Kidney (tissue), 14 donors: ENCODE measurements around the gene LIN37. TPM values are rescaled to one million over a fixed set of nuclear protein-coding genes. Genes with fewer than 3 reads are reported as not detected.
"Not testable (repeated sequence)": the region's sequence is repeated elsewhere in the genome, so short reads cannot be mapped to it uniquely, and the experiment has no call there.

Experiments
- DNase-seq, 5 donors: peaks; one replicate each; pipeline ENCODE4 v3.0.0-alpha.2; 2013 to 2020
- FAIRE-seq: peaks from 2 replicates; lab custom pipeline; 2012; peaks lifted over from hg19 to GRCh38; lab: Jason Lieb, UNC
- H3K27ac ChIP-seq, 2 donors: one replicate each; pipeline ENCODE4 v1.7.0; 2013; ENCODE audit warnings: low read depth in 2 of 2, low read length in 2 of 2, inconsistent platforms in 1 of 2
- H3K27me3 ChIP-seq: one replicate; pipeline ENCODE4 v1.7.1; 2013; ENCODE audit warnings: low read length, inconsistent platforms; ENCODE audit not compliant: control insufficient read depth, insufficient read depth
- H3K36me3 ChIP-seq, 3 donors: one replicate each; pipeline versions ENCODE4 v1.7.0 to v1.7.1; 2013; ENCODE audit warnings: low read length in 3 of 3, control low read depth in 1 of 3, inconsistent platforms in 1 of 3; ENCODE audit not compliant: insufficient read depth in 3 of 3, control insufficient read depth in 2 of 3
- H3K4me1 ChIP-seq, 3 donors: one replicate each; pipeline versions ENCODE4 v1.7.0 to v1.7.1; 2013; ENCODE audit warnings: low read length in 3 of 3, inconsistent platforms in 1 of 3, low read depth in 1 of 3; ENCODE audit not compliant: control insufficient read depth in 2 of 3, insufficient read depth in 2 of 3
- H3K4me3 ChIP-seq, 3 donors: one replicate each; pipeline versions ENCODE4 v1.7.0 to v1.8.1; 2013; ENCODE audit warnings: low read length in 3 of 3, control low read depth in 1 of 3, inconsistent platforms in 1 of 3
- H3K9ac ChIP-seq, 3 donors: one replicate each; pipeline versions ENCODE4 v1.7.0 to v1.7.1; 2013; ENCODE audit warnings: low read length in 3 of 3, control low read depth in 1 of 3, inconsistent platforms in 1 of 3
- H3K9me3 ChIP-seq, 3 donors: one replicate each; pipeline versions ENCODE4 v1.7.0 to v1.7.1; 2013; ENCODE audit warnings: low read length in 3 of 3, control low read depth in 1 of 3, inconsistent platforms in 1 of 3; ENCODE audit not compliant: control insufficient read depth in 2 of 3, insufficient read depth in 1 of 3
- intact Hi-C: fragments of 100-400 bp; cut with DNase I; formaldehyde crosslinking; loops from one replicate; pipeline ENCODE4 v1.11.1; 2022
- polyA plus RNA-seq: library from polyadenylated mRNA; stranded (reverse); fragments of 350-450 nt; fragmentation: Illumina TruSeq; extraction: RNeasy Lipid Tissue Mini Kit (QIAGEN cat#74804); gene quantifications from one replicate; pipeline ENCODE4 v1.2.3, GENCODE V29; 2014; ENCODE audit warnings: low read depth, low replicate concordance; ENCODE audit not compliant: insufficient read depth
- total RNA-seq: library from RNA; stranded (reverse); fragmentation: NEBNext Ultra II Directional; extraction: Animal tissue kit (Norgen Biotek cat#: 25700); gene quantifications from one replicate; pipeline ENCODE4 v1.2.1, GENCODE V29; 2021
- TF ChIP-seq, protein P1 (sequence below): IDR thresholded peaks from 3 replicates; pipeline ENCODE4 v1.5.1; 2012; ENCODE audit warnings: mild to moderate bottlenecking, moderate library complexity, borderline replicate concordance; ENCODE audit not compliant: insufficient read depth; ENCODE audit errors: extremely low read depth
- donor health status: control.
- donor health status: control.
- donor health status: control.
- donor health status: control.
- donor health status: control.
- donor health status: DM: yes; HTN: yes; CAD: no.
- donor health status: Normal renal cell carcinoma (clear cell type).

LIN37 gene
- total and polyA plus RNA-seq, 2 donors from 2014 or later = 11.2 to 11.4 TPM

DNA sequence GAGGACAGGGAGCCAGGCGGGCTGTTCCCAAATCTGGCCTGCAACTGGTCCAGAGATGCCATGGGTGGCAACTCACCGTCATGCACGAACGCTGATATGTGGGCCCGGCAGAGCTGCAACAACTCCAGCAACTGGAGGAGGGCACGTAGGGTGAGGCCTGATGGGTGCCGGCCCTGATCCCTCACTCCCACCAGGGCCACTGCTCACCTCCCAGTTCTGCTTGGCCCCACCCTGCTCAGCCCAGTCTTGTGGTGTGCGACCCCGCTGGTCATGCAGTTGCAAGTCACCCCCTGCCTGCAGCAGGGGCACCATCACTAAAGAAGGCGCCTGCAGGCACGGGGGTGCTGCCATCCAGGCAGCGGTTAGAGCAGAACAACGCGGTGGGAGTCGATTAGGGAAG, 43.9 kb downstream of the LIN37 start:
- H3K9me3 ChIP-seq = no peaks in the 10 kb centered on the region
- H3K36me3 ChIP-seq = no peaks in the 10 kb centered on the region
- DNase-seq = peak in 1 of 5 donors; percentile 69
- no peak overlapping the region for H3K4me3 ChIP-seq
- H3K4me1 ChIP-seq = no peaks in the 10 kb centered on the region
- no peak overlapping the region for H3K27ac ChIP-seq
- H3K27me3 ChIP-seq = peaks cover 2% of the 10 kb centered on the region
- H3K9ac ChIP-seq = no peak overlapping the region
- intact Hi-C loops = no loop called here
- FAIRE-seq = no peak
- TF ChIP-seq, protein P1, sequence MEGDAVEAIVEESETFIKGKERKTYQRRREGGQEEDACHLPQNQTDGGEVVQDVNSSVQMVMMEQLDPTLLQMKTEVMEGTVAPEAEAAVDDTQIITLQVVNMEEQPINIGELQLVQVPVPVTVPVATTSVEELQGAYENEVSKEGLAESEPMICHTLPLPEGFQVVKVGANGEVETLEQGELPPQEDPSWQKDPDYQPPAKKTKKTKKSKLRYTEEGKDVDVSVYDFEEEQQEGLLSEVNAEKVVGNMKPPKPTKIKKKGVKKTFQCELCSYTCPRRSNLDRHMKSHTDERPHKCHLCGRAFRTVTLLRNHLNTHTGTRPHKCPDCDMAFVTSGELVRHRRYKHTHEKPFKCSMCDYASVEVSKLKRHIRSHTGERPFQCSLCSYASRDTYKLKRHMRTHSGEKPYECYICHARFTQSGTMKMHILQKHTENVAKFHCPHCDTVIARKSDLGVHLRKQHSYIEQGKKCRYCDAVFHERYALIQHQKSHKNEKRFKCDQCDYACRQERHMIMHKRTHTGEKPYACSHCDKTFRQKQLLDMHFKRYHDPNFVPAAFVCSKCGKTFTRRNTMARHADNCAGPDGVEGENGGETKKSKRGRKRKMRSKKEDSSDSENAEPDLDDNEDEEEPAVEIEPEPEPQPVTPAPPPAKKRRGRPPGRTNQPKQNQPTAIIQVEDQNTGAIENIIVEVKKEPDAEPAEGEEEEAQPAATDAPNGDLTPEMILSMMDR = no peak

DNA sequence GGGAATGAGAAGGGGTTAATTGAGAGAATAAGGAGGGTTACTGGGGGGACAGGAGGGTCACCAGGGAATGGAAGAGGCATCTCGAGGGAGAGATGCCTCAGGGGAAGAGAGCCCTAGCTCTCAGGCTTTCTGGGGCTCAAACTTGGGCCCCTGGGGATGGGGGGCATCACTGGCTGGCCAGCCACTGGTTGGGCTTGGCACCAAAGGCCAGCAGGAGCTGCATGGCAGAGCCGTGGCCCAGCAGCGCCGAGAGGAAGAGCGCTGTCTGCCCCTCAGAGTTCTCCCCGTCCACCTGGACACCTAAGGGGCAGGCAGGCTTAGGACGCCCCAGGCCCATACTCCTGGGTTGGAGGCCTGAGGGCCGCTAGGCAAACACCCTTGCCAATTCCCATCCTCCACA, 44.5 kb downstream of the LIN37 start:
- Histone ChIP-seq H3K9me3 (no peaks in the 10 kb centered on the region), H3K27ac (no peak overlapping the region), H3K4me1 (no peaks in the 10 kb centered on the region), H3K9ac (no peak overlapping the region), H3K36me3 (no peaks in the 10 kb centered on the region), H3K4me3 (no peak overlapping the region), H3K27me3 (peaks cover 2% of the 10 kb centered on the region)
- TF ChIP-seq, protein P1 = no peak
- FAIRE-seq (no peak), DNase-seq (no peak)
- intact Hi-C loops = no loop called here

DNA sequence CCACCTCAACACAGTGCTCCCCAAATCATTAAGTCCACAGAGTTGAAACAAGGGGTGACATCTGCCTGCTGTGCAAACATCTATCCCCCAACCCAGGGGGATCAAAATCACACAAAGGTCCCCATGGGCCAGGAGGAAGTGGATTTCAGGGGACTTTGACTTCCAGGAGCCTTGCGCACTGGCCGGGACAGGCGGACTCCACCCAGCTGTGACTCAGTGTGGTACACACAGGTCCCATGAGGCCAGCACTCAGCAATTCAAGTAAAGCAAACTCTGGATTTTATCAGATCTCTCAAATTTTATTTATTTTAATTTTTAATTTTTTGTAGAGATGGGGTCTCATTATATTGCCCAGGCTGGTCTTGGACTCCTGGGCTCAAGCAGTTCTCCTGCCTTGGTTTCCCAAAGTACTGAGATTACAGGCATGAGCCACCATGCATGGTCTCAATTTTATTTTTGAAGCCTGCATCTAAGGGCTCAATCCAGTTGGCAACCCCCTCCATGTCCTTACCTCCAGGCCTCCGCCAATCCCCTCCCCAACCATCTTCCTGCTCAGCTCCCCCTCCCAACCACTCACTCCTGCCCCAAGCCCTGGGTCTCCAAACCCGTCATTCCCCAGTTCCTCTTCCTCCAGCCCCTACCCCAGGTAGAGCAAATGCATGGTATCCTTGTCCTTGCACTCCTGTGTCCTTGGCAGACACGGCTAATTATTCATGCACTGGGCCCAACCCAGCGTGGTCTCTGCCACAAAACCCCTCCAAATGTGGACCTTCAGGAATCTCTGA, 45.2 kb downstream of the LIN37 start:
- Histone ChIP-seq H3K9ac (no peak overlapping the region), H3K4me1 (no peaks in the 10 kb centered on the region), H3K4me3 (no peak overlapping the region), H3K36me3 (no peaks in the 10 kb centered on the region), H3K27me3 (peaks cover 2% of the 10 kb centered on the region), H3K27ac (no peak overlapping the region), H3K9me3 (no peaks in the 10 kb centered on the region)
- TF ChIP-seq, protein P1 = no peak
- intact Hi-C loops = no loop called here
- DNase-seq (no peak), FAIRE-seq (no peak)

DNA sequence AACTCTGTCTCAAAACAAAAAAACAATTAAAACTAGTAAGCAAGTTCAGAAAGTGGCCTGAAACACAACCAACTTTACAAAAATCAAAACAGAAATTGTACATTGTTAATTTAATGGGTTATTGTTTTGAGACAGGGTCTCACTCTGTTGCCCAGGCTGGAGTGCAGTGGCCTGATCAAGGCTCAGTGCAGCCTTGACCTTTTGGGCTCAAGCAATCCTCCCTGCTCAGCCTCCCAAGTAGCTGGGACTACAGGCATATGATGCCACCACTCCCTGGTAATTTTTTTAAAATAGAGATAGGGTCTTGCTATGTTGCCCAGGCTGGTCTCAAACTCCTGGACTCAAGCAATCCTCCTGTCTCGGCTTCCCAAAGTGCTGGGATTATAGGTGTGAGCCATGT, 47.2 kb downstream of the LIN37 start:
- H3K4me3 ChIP-seq, H3K27ac ChIP-seq, H3K27me3 ChIP-seq, H3K9ac ChIP-seq, intact Hi-C loops, H3K36me3 ChIP-seq, FAIRE-seq, H3K4me1 ChIP-seq, DNase-seq, H3K9me3 ChIP-seq: not testable (repeated sequence)
